Uterus (tissue), 4 donors: ENCODE data around the gene ERC2. TPM values are rescaled to one million over a fixed set of nuclear protein-coding genes. Genes with fewer than 3 reads are reported as not detected.

ENCODE experiments used
- DNase-seq, 2 donors: peaks; one replicate each; pipeline ENCODE4 v3.0.0-alpha.2; 2019 to 2020
- H3K27ac ChIP-seq, 2 donors: fragments of 200-600 bp; sonication (generic); 1 replicate in 1 of 2; 2 replicates in 1 of 2; pipeline ENCODE4 v1.5.1; 2016 to 2018
- H3K27me3 ChIP-seq, 2 donors: fragments of 200-600 bp; sonication (generic); one replicate each; pipeline ENCODE4 v1.5.1; 2018 to 2019; ENCODE audit warnings: control low read depth in 1 of 2
- H3K36me3 ChIP-seq, 2 donors: fragments of 200-600 bp; sonication (generic); one replicate each; pipeline ENCODE4 v1.5.1; 2019; ENCODE audit warnings: control low read depth in 1 of 2
- H3K4me1 ChIP-seq, 2 donors: fragments of 200-600 bp; sonication (generic); one replicate each; pipeline ENCODE4 v1.5.1; 2018 to 2019; ENCODE audit warnings: control low read depth in 1 of 2
- H3K4me3 ChIP-seq, 2 donors: fragments of 200-600 bp; sonication (generic); 1 replicate in 1 of 2; 2 replicates in 1 of 2; pipeline ENCODE4 v1.5.1; 2018 to 2019; ENCODE audit warnings: mild to moderate bottlenecking in 1 of 2
- H3K9me3 ChIP-seq, 2 donors: fragments of 200-600 bp; sonication (generic); one replicate each; pipeline ENCODE4 v1.5.1; 2019; ENCODE audit warnings: control low read depth in 1 of 2
- POLR2A ChIP-seq, 2 donors: fragments of 450-650 bp; IDR thresholded peaks; one replicate each; pipeline ENCODE4 v1.6.1; 2016; ENCODE audit warnings: antibody characterized with exemption in 2 of 2, mild to moderate bottlenecking in 1 of 2, moderate library complexity in 1 of 2
- intact Hi-C: fragments of 100-400 bp; cut with DNase I; formaldehyde crosslinking; loops from one replicate; pipeline ENCODE4 v1.15.1; 2023; ENCODE audit warnings: low total_unique reads
- total RNA-seq, 4 donors: library from RNA; depleted of rRNA in 3 of 4; stranded (reverse); fragments of >200 nt in 3 of 4; gene quantifications; one replicate each; pipeline versions ENCODE4 v1.1.0 to v1.2.4, GENCODE V29; 2014 to 2023
- TF ChIP-seq, protein P1 (sequence below), 4 experiments: fragments of 200-600 bp in 2 of 4; fragments of 450-650 bp in 2 of 4; sonication (generic) in 2 of 4; IDR thresholded peaks; one replicate each; pipeline ENCODE4 v1.5.1; 2016 to 2019; ENCODE audit warnings: antibody characterized with exemption in 4 of 4, mild to moderate bottlenecking in 2 of 4, moderate library complexity in 1 of 4
- donor health status: DM: yes; HTN: yes; CAD: no.

The ERC2 gene
- total RNA-seq, 4 donors from 2014 or later, result 1.7 to 5.5 TPM; not detected in 2

DNA sequence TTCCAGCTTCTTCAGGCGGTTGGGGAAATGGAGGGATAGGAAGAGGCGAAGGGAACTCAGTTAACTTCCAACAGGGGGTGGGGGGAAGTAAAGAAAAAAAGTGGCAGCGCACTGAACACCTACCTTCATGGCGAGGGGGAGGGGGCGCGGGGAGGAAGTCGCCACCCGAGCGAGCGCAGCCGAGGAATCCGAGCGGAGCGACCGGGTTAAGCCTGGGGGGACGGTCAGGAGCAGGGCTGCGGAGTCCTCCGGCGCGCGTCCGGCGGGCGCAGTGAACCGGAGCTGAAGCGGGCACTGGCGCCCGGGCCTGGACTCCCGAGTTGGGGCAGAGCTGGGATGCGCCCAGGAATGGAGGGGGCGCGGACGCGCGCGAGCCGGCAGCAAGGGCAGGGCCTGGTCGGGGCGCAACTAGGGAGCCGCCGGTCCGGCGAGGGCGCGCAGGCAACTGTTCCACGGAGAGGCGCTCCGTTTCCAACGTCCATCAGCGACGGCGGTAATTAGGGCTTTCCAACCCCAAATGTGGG, 981.3 kb downstream of the ERC2 start, which contains the start of gene WNT5A:
TSS of gene WNT5A (minus strand) at position 450 of the 524 bp plus-strand sequence. CDS start at position 129, 321 bp downstream.
- H3K27me3 ChIP-seq, result no peaks in the 10 kb centered on the region
- H3K4me1 ChIP-seq, result peaks cover 0 to 10% of the 10 kb centered on the region in 2 donors
- peak within 1 kb of the TSS; percentile 84 to 91 for H3K27ac ChIP-seq

DNA sequence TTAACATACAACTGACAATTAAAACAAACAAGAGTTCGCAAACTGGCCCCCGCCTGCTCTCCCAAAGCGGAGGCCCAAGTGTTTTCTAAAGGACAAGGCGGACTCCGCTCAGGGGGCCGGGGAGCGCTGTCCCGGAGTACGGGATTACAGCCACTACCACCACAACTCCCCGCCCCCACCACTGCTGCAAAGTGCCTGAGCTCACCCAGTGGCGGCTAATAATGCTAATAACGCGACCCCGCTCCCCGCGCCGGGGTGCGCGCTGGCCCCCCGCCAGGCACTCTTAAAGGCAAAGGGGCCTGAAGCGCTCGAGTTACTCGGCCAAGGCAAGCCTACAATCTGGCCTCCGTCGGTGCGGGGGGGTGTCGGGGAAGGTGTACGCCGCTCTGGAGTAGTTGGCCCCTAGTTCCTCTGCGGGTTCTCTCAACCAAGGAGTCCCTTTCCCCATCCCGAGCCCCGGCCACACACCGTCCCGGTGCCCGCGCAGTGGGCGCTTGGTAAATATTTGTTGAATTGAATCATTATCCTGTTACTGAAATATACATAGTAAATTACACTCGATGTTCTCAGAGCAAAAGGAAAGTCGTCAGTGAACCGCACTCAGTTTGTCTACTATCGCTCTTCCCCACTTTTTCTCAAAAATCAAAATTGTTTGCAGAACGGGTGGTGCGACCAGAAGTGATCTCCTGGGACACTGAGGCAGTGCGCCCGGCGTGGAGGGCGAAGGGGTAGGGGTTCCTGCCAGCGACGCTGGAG, 982.0 kb downstream of the ERC2 start:
- no peaks in the 10 kb centered on the region for H3K9me3 ChIP-seq
- intact Hi-C loops, result no loop called here
- H3K27me3 ChIP-seq, result no peaks in the 10 kb centered on the region
- peak in 1 of 2 donors; percentile 37 for TF ChIP-seq POLR2A (IDR thresholded peaks at IDR 0.05)
- TF ChIP-seq, protein P1, sequence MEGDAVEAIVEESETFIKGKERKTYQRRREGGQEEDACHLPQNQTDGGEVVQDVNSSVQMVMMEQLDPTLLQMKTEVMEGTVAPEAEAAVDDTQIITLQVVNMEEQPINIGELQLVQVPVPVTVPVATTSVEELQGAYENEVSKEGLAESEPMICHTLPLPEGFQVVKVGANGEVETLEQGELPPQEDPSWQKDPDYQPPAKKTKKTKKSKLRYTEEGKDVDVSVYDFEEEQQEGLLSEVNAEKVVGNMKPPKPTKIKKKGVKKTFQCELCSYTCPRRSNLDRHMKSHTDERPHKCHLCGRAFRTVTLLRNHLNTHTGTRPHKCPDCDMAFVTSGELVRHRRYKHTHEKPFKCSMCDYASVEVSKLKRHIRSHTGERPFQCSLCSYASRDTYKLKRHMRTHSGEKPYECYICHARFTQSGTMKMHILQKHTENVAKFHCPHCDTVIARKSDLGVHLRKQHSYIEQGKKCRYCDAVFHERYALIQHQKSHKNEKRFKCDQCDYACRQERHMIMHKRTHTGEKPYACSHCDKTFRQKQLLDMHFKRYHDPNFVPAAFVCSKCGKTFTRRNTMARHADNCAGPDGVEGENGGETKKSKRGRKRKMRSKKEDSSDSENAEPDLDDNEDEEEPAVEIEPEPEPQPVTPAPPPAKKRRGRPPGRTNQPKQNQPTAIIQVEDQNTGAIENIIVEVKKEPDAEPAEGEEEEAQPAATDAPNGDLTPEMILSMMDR (IDR thresholded peaks at IDR 0.05), result no peak
- H3K36me3 ChIP-seq, result no peaks in the 10 kb centered on the region
- H3K4me3 ChIP-seq, result peak overlapping the region; percentile 71 to 76
- H3K27ac ChIP-seq, result peak overlapping the region; percentile 84 to 91
- DNase-seq, result peak; percentile 59 to 82
- H3K4me1 ChIP-seq, result peaks cover 0 to 10% of the 10 kb centered on the region in 2 donors

More for the DNA sequence above, 981.3 kb downstream of the ERC2 start, which contains the start of gene WNT5A:
- intact Hi-C loops, result no loop called here
- TF ChIP-seq, protein P1 (IDR thresholded peaks at IDR 0.05), result no peak
- TF ChIP-seq POLR2A (IDR thresholded peaks at IDR 0.05), result no peak
- Histone ChIP-seq H3K4me3 (peak within 1 kb of the TSS; percentile 71 to 76), H3K36me3 (no peaks in the 10 kb centered on the region), H3K9me3 (no peaks in the 10 kb centered on the region)
- DNase-seq, result peak; percentile 35 to 42

DNA sequence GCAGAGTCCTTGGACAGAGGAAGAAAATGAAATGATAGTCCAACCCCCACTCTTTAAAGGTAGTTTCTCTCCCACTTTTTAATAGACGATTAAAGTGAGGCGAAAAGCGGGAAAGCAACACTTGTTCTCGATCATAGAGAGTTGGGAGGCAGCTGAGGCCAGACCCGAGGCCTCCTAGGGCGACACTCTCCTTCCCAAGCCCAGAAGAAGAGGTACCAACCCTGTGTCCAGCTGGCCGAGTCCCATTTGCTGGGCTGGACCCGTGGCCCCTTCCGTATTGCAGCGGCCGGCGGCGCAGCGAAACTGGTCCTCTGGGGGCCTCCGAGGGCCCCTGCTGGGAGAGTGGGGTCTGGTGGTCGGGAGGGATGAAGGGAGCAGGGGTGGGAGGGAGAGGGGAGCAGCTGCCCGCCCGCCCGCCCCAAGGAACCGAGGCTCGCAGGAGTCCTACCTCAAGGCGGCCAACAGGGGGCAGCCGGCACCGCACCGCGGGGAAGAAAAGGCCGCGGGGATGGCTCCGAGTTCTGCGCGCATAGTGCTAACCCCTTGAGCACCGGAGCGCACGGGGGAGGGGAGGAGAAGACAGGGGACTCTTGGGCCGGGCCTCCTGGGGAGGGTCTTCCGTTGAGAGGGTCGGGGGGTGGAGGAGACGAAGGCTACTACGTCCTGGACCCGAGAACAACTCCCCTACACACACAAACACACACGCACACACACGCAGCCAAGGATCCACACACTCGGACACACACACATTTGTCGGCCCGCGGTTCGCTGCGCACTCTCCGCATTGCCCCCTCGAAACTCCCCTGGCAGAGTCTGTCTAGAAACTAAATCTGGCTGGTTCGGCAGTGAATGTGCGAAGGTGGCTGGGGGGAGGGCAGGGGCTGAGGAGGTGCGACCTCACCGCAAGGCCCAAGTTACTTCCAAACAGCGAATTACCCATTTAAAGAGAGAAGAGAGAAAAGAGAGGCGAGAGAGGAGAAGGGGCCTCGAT, 983.2 kb downstream of the ERC2 start:
- H3K4me3 ChIP-seq, result peak overlapping the region; percentile 71 to 76
- H3K27me3 ChIP-seq, result no peaks in the 10 kb centered on the region
- DNase-seq, result peak; percentile 70 to 78
- peaks cover 0 to 10% of the 10 kb centered on the region in 2 donors for H3K4me1 ChIP-seq
- H3K36me3 ChIP-seq, result no peaks in the 10 kb centered on the region
- intact Hi-C loops, result no loop called here
- peak in 1 of 2 donors; percentile 23 for TF ChIP-seq POLR2A (IDR thresholded peaks at IDR 0.05)
- TF ChIP-seq, protein P1 (IDR thresholded peaks at IDR 0.05), result peak; percentile 59 to 96 (median 80)
- no peaks in the 10 kb centered on the region for H3K9me3 ChIP-seq
- H3K27ac ChIP-seq, result peak overlapping the region; percentile 84 to 91

DNA sequence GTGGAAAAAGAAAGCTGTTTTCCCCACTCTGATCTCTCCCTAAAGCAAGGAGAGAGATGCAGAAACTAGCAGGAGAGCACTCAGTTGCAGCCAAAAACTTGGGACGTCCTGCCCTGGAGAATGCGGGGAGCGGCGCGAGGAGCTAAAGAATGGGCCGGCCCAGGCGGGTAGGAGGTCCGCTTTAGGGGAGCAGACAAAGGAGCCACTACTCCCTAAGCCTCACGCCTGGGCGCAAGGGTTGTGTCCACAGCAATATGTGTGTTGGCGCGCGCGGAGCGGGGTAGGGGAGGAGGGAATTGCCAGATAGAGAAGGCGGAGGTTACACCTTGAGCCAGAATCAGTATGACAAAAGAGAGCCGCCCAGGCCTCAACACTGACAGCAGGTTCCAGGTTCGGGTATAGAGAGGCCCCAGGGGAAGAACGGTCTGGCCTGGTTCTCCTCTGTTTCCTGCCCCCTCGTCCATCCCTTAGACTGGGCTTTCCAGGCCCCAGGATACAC, 984.0 kb downstream of the ERC2 start:
- no peaks in the 10 kb centered on the region for H3K27me3 ChIP-seq
- H3K4me3 ChIP-seq, result peak overlapping the region; percentile 13 to 71
- no peak for TF ChIP-seq POLR2A (IDR thresholded peaks at IDR 0.05)
- TF ChIP-seq, protein P1 (IDR thresholded peaks at IDR 0.05), result no peak
- H3K36me3 ChIP-seq, result no peaks in the 10 kb centered on the region
- intact Hi-C loops, result no loop called here
- no peaks in the 10 kb centered on the region for H3K9me3 ChIP-seq
- peaks cover 0 to 5% of the 10 kb centered on the region in 2 donors for H3K4me1 ChIP-seq
- DNase-seq, result no peak
- peak overlapping the region; percentile 84 to 91 for H3K27ac ChIP-seq
